OCI-LY7 (cell line): ENCODE measurements around the gene GRWD1.

Source experiments
- CTCF ChIP-seq: fragments of 200-600 bp; sonication (generic); conservative IDR thresholded peaks from 2 replicates; pipeline ENCODE4 v1.5.1; 2014; ENCODE audit warnings: mild to moderate bottlenecking, antibody characterized with exemption, low read length, moderate library complexity, mixed read lengths
- EZH2phosphoT487 ChIP-seq: fragments of 200-600 bp; sonication (generic); IDR thresholded peaks from 2 replicates; pipeline ENCODE4 v1.6.1; 2018; ENCODE audit warnings: low read depth, borderline replicate concordance, mild to moderate bottlenecking, mixed run types, antibody characterized with exemption, low read length, moderate library complexity, mixed read lengths

GRCh38 chr19:48484931-48485612 is 39.3 kb downstream of the GRWD1 start:
- TF ChIP-seq CTCF (no peak), EZH2phosphoT487 (no peak)
